Upper lobe of left lung (tissue), 4 donors: ENCODE measurements around the gene PDGFC.

Experiments used
- CTCF ChIP-seq, 6 experiments: fragments of 450-650 bp in 4 of 6; fragments of 200-600 bp in 2 of 6; sonication (generic) in 2 of 6; IDR thresholded peaks; one replicate each; pipeline ENCODE4 v1.5.1; 2016 to 2019; ENCODE audit warnings: antibody characterized with exemption in 6 of 6
- POLR2A ChIP-seq, 4 donors: fragments of 450-650 bp; IDR thresholded peaks; one replicate each; pipeline ENCODE4 v1.5.1; 2016 to 2017; ENCODE audit warnings: antibody characterized with exemption in 4 of 4, mild to moderate bottlenecking in 2 of 4
- POLR2AphosphoS5 ChIP-seq, 2 donors: sonication (generic); formaldehyde crosslinking; IDR thresholded peaks; one replicate each; pipeline ENCODE4 v1.5.1; 2017; ENCODE audit warnings: antibody characterized with exemption in 2 of 2

DNA sequence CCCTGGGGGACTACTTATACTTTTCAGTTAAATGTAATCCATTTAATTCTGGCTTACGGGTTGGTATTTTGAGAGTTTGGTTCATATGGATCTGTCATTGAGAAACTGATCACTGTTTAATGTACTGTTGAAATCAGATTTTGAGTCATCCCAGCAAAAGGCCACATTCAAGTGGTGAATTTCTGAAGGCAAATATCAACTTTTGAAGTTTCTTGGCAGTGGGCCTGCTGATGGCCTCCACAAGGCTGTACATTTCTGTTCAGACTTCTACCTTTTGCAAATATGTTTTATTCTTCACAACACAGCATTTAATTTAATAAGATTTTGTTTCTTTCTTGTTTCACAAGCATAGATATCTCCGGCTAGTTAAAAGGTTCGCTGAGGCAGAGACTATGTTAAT, 138.7 kb downstream of the PDGFC start:
- no peak for TF ChIP-seq CTCF (IDR thresholded peaks at IDR 0.05)
- no peak for TF ChIP-seq POLR2A (IDR thresholded peaks at IDR 0.05)
- no peak for TF ChIP-seq POLR2AphosphoS5 (IDR thresholded peaks at IDR 0.05)
